NCI-H2196 (cell line): Measurements from ENCODE around the gene KPNB1.

Source experiments
- DNase-seq: peaks from one replicate; lab custom pipeline; 2025; ENCODE audit not compliant: unreplicated experiment; lab: John Stamatoyannopoulos, UW

KPNB1 gene

GRCh38 chr17:47696717-47697642, 47.3 kb downstream of the KPNB1 start:
- no peak for DNase-seq

GRCh38 chr17:47697906-47698711, 48.4 kb downstream of the KPNB1 start:
- no peak for DNase-seq

GRCh38 chr17:47698749-47699535, 49.2 kb downstream of the KPNB1 start:
- peak; percentile 54 for DNase-seq

GRCh38 chr17:47699536-47699840, 49.8 kb downstream of the KPNB1 start:
- DNase-seq, result no peak

GRCh38 chr17:47700471-47701449, 51.0 kb downstream of the KPNB1 start:
- DNase-seq, result no peak

- DNase-seq, result no peak
Observed at GRCh38 chr17:47701608-47702007, 51.9 kb downstream of the KPNB1 start.

GRCh38 chr17:47702391-47702995, 52.8 kb downstream of the KPNB1 start:
- no peak for DNase-seq

- no peak for DNase-seq
Observed at GRCh38 chr17:47703191-47703591, 53.5 kb downstream of the KPNB1 start.

- no peak for DNase-seq
Observed at GRCh38 chr17:47703671-47704070, 54.0 kb downstream of the KPNB1 start.

GRCh38 chr17:47704116-47704515, 54.4 kb downstream of the KPNB1 start:
- DNase-seq, result no peak

- no peak for DNase-seq
Observed at GRCh38 chr17:47704736-47705135, 55.0 kb downstream of the KPNB1 start.

GRCh38 chr17:47705536-47706530, 56.1 kb downstream of the KPNB1 start:
- no peak for DNase-seq

- DNase-seq, result no peak
Observed at GRCh38 chr17:47707056-47707804, 57.5 kb downstream of the KPNB1 start.

GRCh38 chr17:47707884-47708283, 58.2 kb downstream of the KPNB1 start:
- no peak for DNase-seq

- DNase-seq, result no peak
Observed at GRCh38 chr17:47708312-47708863, 58.7 kb downstream of the KPNB1 start.

- peak; percentile 45 for DNase-seq
Observed at GRCh38 chr17:47708864-47709541, 59.3 kb downstream of the KPNB1 start.

- DNase-seq, result no peak
Observed at GRCh38 chr17:47709594-47709993, 59.9 kb downstream of the KPNB1 start.
